BJ (cell line): ENCODE measurements around the gene DPH5. TPM values are rescaled to one million over a fixed set of nuclear protein-coding genes. Genes with fewer than 3 reads are reported as not detected.

ENCODE experiments used
- CTCF ChIA-PET: fragments of 350-600 bp; formaldehyde crosslinking; extraction: SDS; loops from one replicate; lab custom pipeline; 2021; ENCODE audit warnings: antibody characterized with exemption, inconsistent platforms; lab: Yijun Ruan, JAX
- POLR2A ChIA-PET: fragments of 300-600 bp; sonication (Branson Sonifier 250); formaldehyde crosslinking; extraction: SDS; loops from one replicate; lab custom pipeline; 2021; ENCODE audit warnings: antibody characterized with exemption; lab: Charles Lee
- DNase-seq: peaks from one replicate; pipeline ENCODE4 v3.0.0-alpha.2; 2011; ENCODE audit warnings: low read depth
- H3K27me3 ChIP-seq: 2 replicates; pipeline ENCODE4 v1.6.0; 2011; ENCODE audit warnings: low read length; ENCODE audit not compliant: control insufficient read depth, insufficient read depth
- H3K36me3 ChIP-seq: 2 replicates; pipeline ENCODE4 v1.5.1; 2011; ENCODE audit warnings: low read length; ENCODE audit not compliant: control insufficient read depth, insufficient read depth
- H3K4me3 ChIP-seq: 2 replicates; pipeline ENCODE4 v1.5.1; 2011; ENCODE audit warnings: low read depth, mild to moderate bottlenecking, control low read depth, low read length
- CTCF ChIP-seq: IDR thresholded peaks from 2 replicates; pipeline ENCODE4 v1.5.1; 2011; ENCODE audit warnings: low read depth, mild to moderate bottlenecking, control low read depth, inconsistent platforms, low read length, moderate library complexity; ENCODE audit not compliant: insufficient read depth
- polyA plus RNA-seq: library from polyadenylated mRNA; depleted of rRNA; stranded (reverse); fragments of >200 nt; gene quantifications from 2 replicates; pipeline ENCODE4 v1.2.3, GENCODE V29; 2011; rRNA removed

DPH5 gene
- polyA plus RNA-seq, 1 experiment, result 31.8 TPM

DNA sequence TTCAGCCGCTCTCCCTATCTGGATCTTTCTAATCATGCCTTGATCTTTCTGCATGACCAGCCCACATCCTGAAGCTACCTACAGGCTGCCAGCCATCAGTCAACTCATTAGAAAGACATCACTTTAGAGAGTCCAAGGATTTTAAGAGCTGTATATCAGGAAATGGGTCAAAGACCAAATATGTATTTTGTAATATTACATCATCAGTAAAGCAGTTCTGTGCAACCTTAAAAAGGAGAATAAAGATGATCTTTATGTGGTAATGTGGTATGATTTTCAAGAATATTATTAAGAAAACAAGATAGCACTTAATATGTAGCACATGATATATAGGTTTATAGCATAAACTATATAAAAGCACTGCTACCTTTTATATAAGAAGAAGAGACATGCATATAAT lies 82.1 kb downstream of the DPH5 start:
- no peak for DNase-seq
- H3K36me3 ChIP-seq, result peaks cover 2% of the 10 kb centered on the region; the same call in 1 of the 2 replicates
- CTCF ChIA-PET, result interaction anchor here (0.8 to 2.1 kb wide), 3 partner anchors 9 to 345 kb away, joined by 3 to 7 read pairs (median 4); no protein-coding TSS in a partner anchor
- no peak for TF ChIP-seq CTCF
- no peak overlapping the region for H3K4me3 ChIP-seq
- H3K27me3 ChIP-seq, result no peaks in the 10 kb centered on the region
- POLR2A ChIA-PET, result no interaction called here

DNA sequence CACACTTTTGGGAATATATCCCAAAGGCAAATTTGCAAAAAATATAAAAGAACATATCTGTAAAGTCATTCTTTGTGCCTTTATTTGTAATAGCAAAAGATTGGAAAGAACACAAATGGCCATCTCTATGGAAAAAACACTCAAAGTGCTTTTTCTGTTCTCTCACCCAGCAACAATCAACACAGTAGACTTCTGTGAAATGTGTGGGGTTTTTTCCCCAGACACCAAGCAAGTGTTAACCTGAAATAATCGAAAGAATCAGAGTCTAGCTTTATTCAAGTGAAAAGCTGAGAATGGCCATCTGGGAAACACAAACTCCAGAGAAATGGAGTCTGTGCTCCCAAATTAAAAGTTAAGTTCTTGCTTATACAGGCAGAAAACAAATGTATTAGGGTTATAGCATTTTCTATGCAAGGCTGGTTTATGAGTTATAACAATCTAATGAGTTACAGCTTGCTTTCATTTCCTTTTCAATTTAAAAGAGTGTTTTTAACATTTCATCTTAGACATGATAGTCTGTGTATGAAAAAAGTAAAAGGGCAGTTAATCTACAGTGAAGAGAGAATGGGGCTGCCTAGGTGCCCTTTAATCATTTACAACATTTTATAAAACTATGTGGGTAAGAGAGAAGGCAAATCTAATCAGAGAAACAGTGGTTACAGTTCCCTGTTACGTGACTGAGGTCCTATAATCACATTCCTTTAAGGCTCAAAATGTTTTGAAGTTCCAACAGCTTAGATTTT lies 83.1 kb downstream of the DPH5 start:
- POLR2A ChIA-PET, result interaction anchor here (0.5 kb wide), 1 partner anchor 13 kb away, joined by 3 read pairs; no protein-coding TSS in a partner anchor
- peaks cover 4% of the 10 kb centered on the region; the same call in 1 of the 2 replicates for H3K36me3 ChIP-seq
- CTCF ChIA-PET, result interaction anchor here (1.3 to 2.1 kb wide), 2 partner anchors 19 to 346 kb away, joined by 3 to 7 read pairs; no protein-coding TSS in a partner anchor
- no peak overlapping the region for H3K4me3 ChIP-seq
- no peaks in the 10 kb centered on the region for H3K27me3 ChIP-seq
- TF ChIP-seq CTCF, result no peak
- no peak for DNase-seq

DNA sequence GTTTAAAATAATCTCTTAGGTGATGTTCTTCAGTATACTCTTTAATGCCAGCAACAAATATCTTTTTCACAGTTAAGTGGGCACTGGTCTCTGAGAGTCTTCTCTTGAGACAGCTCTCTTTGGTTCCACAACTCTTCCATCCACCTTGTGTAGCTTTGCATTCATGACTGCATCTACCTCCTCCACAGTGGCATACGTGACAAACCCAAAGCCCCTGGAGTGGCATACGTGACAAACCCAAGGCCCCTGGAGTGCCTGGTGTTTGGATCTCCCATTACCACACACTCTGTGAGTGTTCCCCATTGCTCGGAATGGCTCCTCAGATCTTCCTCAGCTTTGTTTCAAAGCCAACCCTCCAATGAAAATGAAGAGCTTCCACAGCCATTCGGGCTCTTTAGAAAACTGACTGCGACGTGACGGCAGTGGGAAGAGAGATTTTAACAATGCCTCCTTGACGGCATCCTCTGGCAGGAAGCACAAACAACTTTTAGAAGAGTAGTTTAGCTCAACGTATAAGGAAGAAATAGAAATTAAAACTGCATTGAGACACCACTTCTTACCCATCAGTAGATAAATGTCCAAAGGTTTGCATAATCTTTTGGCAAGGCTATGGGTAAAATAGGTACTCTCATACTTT lies 83.9 kb downstream of the DPH5 start:
- Histone ChIP-seq H3K36me3 (peaks cover 4% of the 10 kb centered on the region; the same call in 1 of the 2 replicates), H3K4me3 (no peak overlapping the region), H3K27me3 (no peaks in the 10 kb centered on the region)
- TF ChIP-seq CTCF, result no peak
- DNase-seq, result no peak
- CTCF ChIA-PET, result interaction anchor here (1.3 to 2.1 kb wide), 2 partner anchors 18 to 347 kb away, joined by 3 to 7 read pairs; no protein-coding TSS in a partner anchor
- POLR2A ChIA-PET, result no interaction called here

- CTCF ChIA-PET, result interaction anchor here (1.2 to 1.6 kb wide), 2 partner anchors 9 to 298 kb away, joined by 3 to 7 read pairs; no protein-coding TSS in a partner anchor
- POLR2A ChIA-PET, result no interaction called here
- Histone ChIP-seq H3K27me3 (no peaks in the 10 kb centered on the region), H3K4me3 (no peak overlapping the region), H3K36me3 (peaks cover 4% of the 10 kb centered on the region; the same call in 1 of the 2 replicates)
- no peak for DNase-seq
- no peak for TF ChIP-seq CTCF
Observed at GRCh38 chr1:100941098-100941527, 84.5 kb downstream of the DPH5 start.

Other genes starting within 250 kb of the DPH5 start
- gene EXTL2, start 130.9 kb downstream of the DPH5 start, polyA plus RNA-seq, result 13.7 and 23.5 TPM in 2 replicates
- gene SLC30A7, start 129.7 kb downstream of the DPH5 start, polyA plus RNA-seq, result 4.6 and 8.1 TPM in 2 replicates
- gene S1PR1, start 211.2 kb upstream of the DPH5 start, polyA plus RNA-seq, result 11.8 and 12.2 TPM in 2 replicates